ENCODE results near the gene HDAC10.

GRCh38 chr22:50197000-50197800 lies 53.9 kb downstream of the HDAC10 start:
- TF ChIP-seq YY1 (IDR thresholded peaks at IDR 0.05; ENCODE audit: low read depth) (no peak), FOXJ3 (CRISPR knock-in tag; IDR thresholded peaks at IDR 0.05) (no peak), CTCF (IDR thresholded peaks at IDR 0.05) (no peak), MXI1 (IDR thresholded peaks at IDR 0.05; ENCODE audit: low read depth, low read length) (no peak), RAD21 (IDR thresholded peaks at IDR 0.05; ENCODE audit: low read length) (no peak), SMC3 (IDR thresholded peaks at IDR 0.05; ENCODE audit: low read depth, low read length) (no peak), USF1 (IDR thresholded peaks at IDR 0.05; ENCODE audit: borderline replicate concordance, low read depth) (no peak), REST (IDR thresholded peaks at IDR 0.05; ENCODE audit: low read depth, low read length) (no peak), POLR2AphosphoS5 (IDR thresholded peaks at IDR 0.05; ENCODE audit: low read depth, low read length) (no peak), CHD2 (IDR thresholded peaks at IDR 0.05; ENCODE audit: low read length, partially characterized antibody) (no peak), TEAD4 (IDR thresholded peaks at IDR 0.05; ENCODE audit: borderline replicate concordance, insufficient read depth) (no peak), RXRA (IDR thresholded peaks at IDR 0.05; ENCODE audit: borderline replicate concordance, low read depth) (no peak)
